H1 (cell line): Measurements from ENCODE around the gene UCN3.

Experiments used
- GABPA ChIP-seq: IDR thresholded peaks from 2 replicates; pipeline ENCODE4 v1.6.1; 2011; ENCODE audit warnings: mild to moderate bottlenecking, low read length, moderate library complexity, borderline replicate concordance; ENCODE audit not compliant: insufficient read depth
- YY1 ChIP-seq: IDR thresholded peaks from 2 replicates; pipeline ENCODE4 v1.6.1; 2011; ENCODE audit warnings: low read depth, mild to moderate bottlenecking, low read length

- no peak for TF ChIP-seq GABPA
- no peak for TF ChIP-seq YY1
Observed at GRCh38 chr10:5364374-5364773, 392 bp upstream of the UCN3 start.
